IgD-negative memory B cell (primary cell): ENCODE measurements around the gene KRTAP10-12. TPM values are rescaled to one million over a fixed set of nuclear protein-coding genes. Genes with fewer than 3 reads are reported as not detected.
A peak's percentile ranks its signal among the peaks of the same experiment; 100 is the strongest.
"Not testable (repeated sequence)": the region's sequence is repeated elsewhere in the genome, so short reads cannot be mapped to it uniquely, and the experiment has no call there.

ENCODE experiments used
- H3K27ac Mint-ChIP-seq, 3 donors: one replicate each; pipeline ENCODE4 v1.8.0; 2020 to 2022; ENCODE audit warnings: mild to moderate bottlenecking in 3 of 3, mixed read lengths in 3 of 3, moderate library complexity in 1 of 3
- H3K27me3 Mint-ChIP-seq: one replicate; pipeline ENCODE4 v1.8.0; 2021; ENCODE audit warnings: mixed read lengths
- H3K36me3 Mint-ChIP-seq: one replicate; pipeline ENCODE4 v1.8.0; 2020; ENCODE audit warnings: mild to moderate bottlenecking, mixed read lengths
- H3K4me1 Mint-ChIP-seq, 3 donors: one replicate each; pipeline ENCODE4 v1.8.0; 2020 to 2022; ENCODE audit warnings: mixed read lengths in 3 of 3, mild to moderate bottlenecking in 1 of 3
- H3K4me3 Mint-ChIP-seq, 4 donors: one replicate each; pipeline ENCODE4 v1.8.0; 2020 to 2022; ENCODE audit warnings: mild to moderate bottlenecking in 4 of 4, mixed read lengths in 4 of 4, moderate library complexity in 3 of 4
- H3K9me3 Mint-ChIP-seq, 3 donors: one replicate each; pipeline ENCODE4 v1.8.0; 2020 to 2021; ENCODE audit warnings: mixed read lengths in 3 of 3, mild to moderate bottlenecking in 1 of 3
- polyA plus RNA-seq: library from polyadenylated mRNA; unstranded; fragments of 300-500 nt; fragmentation: Illumina TruSeq; gene quantifications from one replicate; pipeline ENCODE4 v1.2.3, GENCODE V29; 2021

Gene KRTAP10-12
- not detected for polyA plus RNA-seq

GRCh38 chr21:44697172-44697810, at the start of gene KRTAP10-12:
Gene KRTAP10-12, plus strand, starts transcription at chr21:44697172. Its CDS starts 30 bp downstream, at chr21:44697202.
- H3K36me3 Mint-ChIP-seq, H3K27ac Mint-ChIP-seq, H3K4me1 Mint-ChIP-seq: not testable (repeated sequence)
- Mint-ChIP-seq H3K4me3 (peak within 1 kb of the TSS in 1 of 4 donors; percentile 41), H3K27me3 (peaks cover 37% of the 10 kb centered on the region), H3K9me3 (peaks cover 2 to 19% (median 9%) of the 10 kb centered on the region in 3 donors)

- Mint-ChIP-seq H3K27me3 (peaks cover 17% of the 10 kb centered on the region), H3K36me3 (peaks cover 5% of the 10 kb centered on the region), H3K4me3 (no peak overlapping the region), H3K9me3 (peaks cover 10 to 25% (median 10%) of the 10 kb centered on the region in 3 donors), H3K4me1 (no peaks in the 10 kb centered on the region), H3K27ac (no peak overlapping the region)
These were observed 49.8 kb upstream of the KRTAP10-12 start for GRCh38 chr21:44647222-44647552.

- peaks cover 17% of the 10 kb centered on the region for H3K27me3 Mint-ChIP-seq
- H3K4me3 Mint-ChIP-seq, result no peak overlapping the region
- H3K36me3 Mint-ChIP-seq, result peaks cover 5% of the 10 kb centered on the region
- no peaks in the 10 kb centered on the region for H3K4me1 Mint-ChIP-seq
- no peak overlapping the region for H3K27ac Mint-ChIP-seq
- H3K9me3 Mint-ChIP-seq, result peaks cover 7 to 14% (median 7%) of the 10 kb centered on the region in 3 donors
These were observed 48.2 kb upstream of the KRTAP10-12 start for GRCh38 chr21:44648557-44649311.

GRCh38 chr21:44649521-44650100, 47.4 kb upstream of the KRTAP10-12 start:
- H3K4me1 Mint-ChIP-seq, result no peaks in the 10 kb centered on the region
- H3K4me3 Mint-ChIP-seq, result no peak overlapping the region
- H3K27ac Mint-ChIP-seq, result no peak overlapping the region
- H3K36me3 Mint-ChIP-seq, result peaks cover 3% of the 10 kb centered on the region
- peaks cover 18% of the 10 kb centered on the region for H3K27me3 Mint-ChIP-seq
- peaks cover 4 to 8% (median 6%) of the 10 kb centered on the region in 3 donors for H3K9me3 Mint-ChIP-seq

- Mint-ChIP-seq H3K9me3 (peaks cover 0 to 3% (median 0%) of the 10 kb centered on the region in 3 donors), H3K36me3 (no peaks in the 10 kb centered on the region), H3K4me3 (no peak overlapping the region), H3K27me3 (peaks cover 19% of the 10 kb centered on the region), H3K4me1 (no peaks in the 10 kb centered on the region), H3K27ac (peak overlapping the region in 1 of 3 donors; percentile 71)
These were observed 46.6 kb upstream of the KRTAP10-12 start for GRCh38 chr21:44650265-44650972.

GRCh38 chr21:44650973-44651675, 45.8 kb upstream of the KRTAP10-12 start:
- Mint-ChIP-seq H3K27ac (peak overlapping the region in 1 of 3 donors; percentile 5), H3K4me1 (no peaks in the 10 kb centered on the region), H3K27me3 (peaks cover 21% of the 10 kb centered on the region), H3K36me3 (peaks cover under 1% of the 10 kb centered on the region), H3K4me3 (no peak overlapping the region), H3K9me3 (peaks cover 0 to 9% (median 1%) of the 10 kb centered on the region in 3 donors)

- no peak overlapping the region for H3K27ac Mint-ChIP-seq
- peaks cover 3 to 22% (median 17%) of the 10 kb centered on the region in 3 donors for H3K9me3 Mint-ChIP-seq
- H3K4me1 Mint-ChIP-seq, result peaks cover 7 to 8% (median 8%) of the 10 kb centered on the region in 3 donors
- H3K36me3 Mint-ChIP-seq, result peaks cover 5% of the 10 kb centered on the region
- H3K27me3 Mint-ChIP-seq, result peaks cover 27% of the 10 kb centered on the region
- H3K4me3 Mint-ChIP-seq, result peak overlapping the region in 1 of 4 donors; percentile 47
These were observed 43.8 kb upstream of the KRTAP10-12 start for GRCh38 chr21:44653123-44653522.

GRCh38 chr21:44653656-44654575, 43.1 kb upstream of the KRTAP10-12 start:
- H3K4me3 Mint-ChIP-seq, result no peak overlapping the region
- peaks cover 5% of the 10 kb centered on the region for H3K36me3 Mint-ChIP-seq

GRCh38 chr21:44654576-44655175, 42.3 kb upstream of the KRTAP10-12 start, which contains the start of gene KRTAP12-4:
Gene KRTAP12-4, minus strand, starts transcription at chr21:44654659. Its CDS starts 45 bp downstream, at chr21:44654614.
- peaks cover 33% of the 10 kb centered on the region for H3K27me3 Mint-ChIP-seq
- H3K9me3 Mint-ChIP-seq, result peaks cover 3 to 22% (median 17%) of the 10 kb centered on the region in 3 donors
- H3K36me3 Mint-ChIP-seq, result peaks cover 5% of the 10 kb centered on the region
- H3K27ac Mint-ChIP-seq, result no peak within 1 kb of the TSS
- peak within 1 kb of the TSS in 1 of 4 donors; percentile 22 for H3K4me3 Mint-ChIP-seq
- peaks cover 8 to 12% (median 10%) of the 10 kb centered on the region in 3 donors for H3K4me1 Mint-ChIP-seq

More at GRCh38 chr21:44653656-44654575, 43.1 kb upstream of the KRTAP10-12 start:
- H3K27ac Mint-ChIP-seq, result no peak overlapping the region
- peaks cover 31% of the 10 kb centered on the region for H3K27me3 Mint-ChIP-seq
- H3K4me1 Mint-ChIP-seq, result peaks cover 8 to 12% (median 10%) of the 10 kb centered on the region in 3 donors
- peaks cover 3 to 22% (median 17%) of the 10 kb centered on the region in 3 donors for H3K9me3 Mint-ChIP-seq

GRCh38 chr21:44656868-44657267, 40.1 kb upstream of the KRTAP10-12 start:
- H3K4me1 Mint-ChIP-seq, result peaks cover 8 to 12% (median 10%) of the 10 kb centered on the region in 3 donors
- H3K9me3 Mint-ChIP-seq, result peaks cover 4 to 24% (median 17%) of the 10 kb centered on the region in 3 donors
- H3K36me3 Mint-ChIP-seq, result peaks cover 5% of the 10 kb centered on the region
- H3K27ac Mint-ChIP-seq, result peak overlapping the region in 2 of 3 donors; percentile 61 to 72
- H3K4me3 Mint-ChIP-seq, result peak overlapping the region in 2 of 4 donors; percentile 3 to 86
- peaks cover 20% of the 10 kb centered on the region for H3K27me3 Mint-ChIP-seq

GRCh38 chr21:44657635-44658540, 39.1 kb upstream of the KRTAP10-12 start, which contains the start of gene KRTAP12-3:
Gene KRTAP12-3, plus strand, starts transcription at chr21:44657932. Its CDS starts 48 bp downstream, at chr21:44657980.
- Mint-ChIP-seq H3K4me1 (peaks cover 8 to 12% (median 10%) of the 10 kb centered on the region in 3 donors), H3K36me3 (peaks cover 5% of the 10 kb centered on the region), H3K27ac (peak within 1 kb of the TSS; percentile 61 to 91 (median 72)), H3K9me3 (peaks cover 7 to 24% (median 17%) of the 10 kb centered on the region in 3 donors), H3K4me3 (peak within 1 kb of the TSS; percentile 25 to 86 (median 60)), H3K27me3 (peaks cover 20% of the 10 kb centered on the region)

GRCh38 chr21:44658541-44658910, 38.4 kb upstream of the KRTAP10-12 start:
- peaks cover 8 to 12% (median 10%) of the 10 kb centered on the region in 3 donors for H3K4me1 Mint-ChIP-seq
- H3K9me3 Mint-ChIP-seq, result peaks cover 7 to 25% (median 17%) of the 10 kb centered on the region in 3 donors
- H3K27ac Mint-ChIP-seq, result peak overlapping the region in 1 of 3 donors; percentile 43
- H3K27me3 Mint-ChIP-seq, result peaks cover 20% of the 10 kb centered on the region
- peak overlapping the region in 1 of 4 donors; percentile 27 for H3K4me3 Mint-ChIP-seq
- H3K36me3 Mint-ChIP-seq, result peaks cover 5% of the 10 kb centered on the region
